SK-N-MC (cell line): ENCODE measurements around the gene ESR2.

Source experiments
- DNase-seq: peaks from one replicate; pipeline ENCODE4 v3.0.0-alpha.2; 2011; ENCODE audit warnings: low read depth, low spot score
- H3K27ac ChIP-seq: fragments of 200-600 bp; sonication (generic); 2 replicates; pipeline ENCODE4 v1.5.1; 2016; ENCODE audit warnings: mixed run types
- H3K36me3 ChIP-seq: fragments of 200-600 bp; sonication (generic); 2 replicates; pipeline ENCODE4 v1.6.1; 2017; ENCODE audit warnings: antibody characterized with exemption, low read length, mixed read lengths; ENCODE audit not compliant: insufficient read depth
- H3K4me3 ChIP-seq: fragments of 200-600 bp; sonication (generic); 2 replicates; pipeline ENCODE4 v1.5.1; 2016
- H3K9ac ChIP-seq: fragments of 200-600 bp; sonication (generic); 2 replicates; pipeline ENCODE4 v1.8.0; 2017; ENCODE audit warnings: mixed run types, mixed read lengths; ENCODE audit not compliant: insufficient read length
- H3K9me3 ChIP-seq: fragments of 200-600 bp; sonication (generic); 2 replicates; pipeline ENCODE4 v1.6.1; 2017; ENCODE audit warnings: low read depth, mild to moderate bottlenecking, antibody characterized with exemption, low read length, moderate library complexity, mixed read lengths
- EZH2 ChIP-seq: fragments of 200-600 bp; sonication (generic); IDR thresholded peaks from one replicate; pipeline ENCODE4 v1.6.1; 2017; ENCODE audit warnings: antibody characterized with exemption
- FOXP2 ChIP-seq: optimal IDR thresholded peaks from 2 replicates; pipeline ENCODE3; 2011; ENCODE audit warnings: mild to moderate bottlenecking, moderate library complexity; ENCODE audit not compliant: insufficient read depth; ENCODE audit errors: extremely low read length, control extremely low read depth
- POLR2AphosphoS5 ChIP-seq: IDR thresholded peaks from 2 replicates; pipeline ENCODE4 v1.6.1; 2012; ENCODE audit warnings: mild to moderate bottlenecking, low read depth, low read length, borderline replicate concordance

The ESR2 gene

GRCh38 chr14:64221391-64222003 lies 72.7 kb downstream of the ESR2 start:
- TF ChIP-seq FOXP2 = no peak
- no peak for TF ChIP-seq POLR2AphosphoS5
- TF ChIP-seq EZH2 = no peak
- H3K36me3 ChIP-seq = peaks cover 50% of the 10 kb centered on the region
- H3K4me3 ChIP-seq = no peak overlapping the region
- no peaks in the 10 kb centered on the region for H3K9me3 ChIP-seq
- no peak overlapping the region for H3K27ac ChIP-seq
- DNase-seq = no peak
- H3K9ac ChIP-seq = no peak overlapping the region

GRCh38 chr14:64220466-64220865 lies 73.7 kb downstream of the ESR2 start:
- H3K27ac ChIP-seq = no peak overlapping the region
- no peaks in the 10 kb centered on the region for H3K9me3 ChIP-seq
- peaks cover 55% of the 10 kb centered on the region for H3K36me3 ChIP-seq
- TF ChIP-seq FOXP2 (no peak), EZH2 (no peak), POLR2AphosphoS5 (no peak)
- no peak overlapping the region for H3K9ac ChIP-seq
- no peak overlapping the region for H3K4me3 ChIP-seq
- no peak for DNase-seq

- DNase-seq = no peak
- no peak overlapping the region for H3K27ac ChIP-seq
- no peak overlapping the region for H3K4me3 ChIP-seq
- H3K9ac ChIP-seq = no peak overlapping the region
- H3K36me3 ChIP-seq = peaks cover 55% of the 10 kb centered on the region
- no peak for TF ChIP-seq FOXP2
- no peaks in the 10 kb centered on the region for H3K9me3 ChIP-seq
Observed at GRCh38 chr14:64220056-64220455, 74.1 kb downstream of the ESR2 start.

GRCh38 chr14:64218344-64219240 lies 75.6 kb downstream of the ESR2 start:
- H3K36me3 ChIP-seq = peaks cover 64% of the 10 kb centered on the region
- H3K9ac ChIP-seq = no peak overlapping the region
- H3K27ac ChIP-seq = no peak overlapping the region
- no peak for DNase-seq
- no peaks in the 10 kb centered on the region for H3K9me3 ChIP-seq
- no peak overlapping the region for H3K4me3 ChIP-seq
- TF ChIP-seq EZH2 (no peak), FOXP2 (no peak), POLR2AphosphoS5 (no peak)

- DNase-seq = no peak
- TF ChIP-seq POLR2AphosphoS5 = no peak
- TF ChIP-seq FOXP2 = no peak
- TF ChIP-seq EZH2 = no peak
- Histone ChIP-seq H3K36me3 (peaks cover 61% of the 10 kb centered on the region), H3K4me3 (no peak overlapping the region), H3K9me3 (no peaks in the 10 kb centered on the region), H3K9ac (no peak overlapping the region), H3K27ac (no peak overlapping the region)
Observed at GRCh38 chr14:64217834-64218233, 76.3 kb downstream of the ESR2 start.

GRCh38 chr14:64217308-64217707 lies 76.9 kb downstream of the ESR2 start:
- Histone ChIP-seq H3K9ac (no peak overlapping the region), H3K9me3 (no peaks in the 10 kb centered on the region), H3K4me3 (no peak overlapping the region), H3K36me3 (peaks cover 60% of the 10 kb centered on the region), H3K27ac (no peak overlapping the region)
- no peak for DNase-seq
- no peak for TF ChIP-seq EZH2
- no peak for TF ChIP-seq POLR2AphosphoS5
- TF ChIP-seq FOXP2 = no peak

GRCh38 chr14:64215978-64216377 lies 78.2 kb downstream of the ESR2 start:
- TF ChIP-seq POLR2AphosphoS5 (no peak), FOXP2 (no peak), EZH2 (no peak)
- no peak for DNase-seq
- H3K9ac ChIP-seq = no peak overlapping the region
- H3K36me3 ChIP-seq = peaks cover 63% of the 10 kb centered on the region
- H3K4me3 ChIP-seq = no peak overlapping the region
- no peaks in the 10 kb centered on the region for H3K9me3 ChIP-seq
- H3K27ac ChIP-seq = no peak overlapping the region

- no peak overlapping the region for H3K27ac ChIP-seq
- no peak overlapping the region for H3K9ac ChIP-seq
- peaks cover 56% of the 10 kb centered on the region for H3K36me3 ChIP-seq
- no peaks in the 10 kb centered on the region for H3K9me3 ChIP-seq
- TF ChIP-seq FOXP2 (no peak), POLR2AphosphoS5 (no peak), EZH2 (no peak)
- no peak for DNase-seq
- no peak overlapping the region for H3K4me3 ChIP-seq
Observed at GRCh38 chr14:64215274-64215673, 78.9 kb downstream of the ESR2 start.

GRCh38 chr14:64213853-64214570 lies 80.2 kb downstream of the ESR2 start:
- Histone ChIP-seq H3K27ac (no peak overlapping the region), H3K4me3 (no peak overlapping the region), H3K9me3 (no peaks in the 10 kb centered on the region), H3K36me3 (peaks cover 58% of the 10 kb centered on the region), H3K9ac (no peak overlapping the region)
- no peak for TF ChIP-seq EZH2
- TF ChIP-seq FOXP2 = no peak
- TF ChIP-seq POLR2AphosphoS5 = no peak
- no peak for DNase-seq
